ENCODE measurements around the gene ITGA1.

- TF ChIP-seq CTCF (optimal IDR thresholded peaks at IDR 0.05 in 1 of 3, IDR thresholded peaks at IDR 0.05 in 1 of 3, conservative IDR thresholded peaks at IDR 0.05 in 1 of 3; ENCODE audit: extremely low read depth in 1 of 3, insufficient read depth in 2 of 3, low read length in 3 of 3) = no peak
- no peak for TF ChIP-seq EZH2 (IDR thresholded peaks at IDR 0.05; ENCODE audit: low read length)
These were observed 28.4 kb upstream of the ITGA1 start for GRCh38 chr5:52759331-52759730.
